ENCODE measurements around the gene HNRNPF. TPM values are rescaled to one million over a fixed set of nuclear protein-coding genes. Genes with fewer than 3 reads are reported as not detected.
A peak's percentile ranks its signal among the peaks of the same experiment; 100 is the strongest.

Gene HNRNPF
- polyA plus RNA-seq, 2 of the 4 experiments (the other 2 are of a cell fraction) = 228 to 271 TPM

DNA sequence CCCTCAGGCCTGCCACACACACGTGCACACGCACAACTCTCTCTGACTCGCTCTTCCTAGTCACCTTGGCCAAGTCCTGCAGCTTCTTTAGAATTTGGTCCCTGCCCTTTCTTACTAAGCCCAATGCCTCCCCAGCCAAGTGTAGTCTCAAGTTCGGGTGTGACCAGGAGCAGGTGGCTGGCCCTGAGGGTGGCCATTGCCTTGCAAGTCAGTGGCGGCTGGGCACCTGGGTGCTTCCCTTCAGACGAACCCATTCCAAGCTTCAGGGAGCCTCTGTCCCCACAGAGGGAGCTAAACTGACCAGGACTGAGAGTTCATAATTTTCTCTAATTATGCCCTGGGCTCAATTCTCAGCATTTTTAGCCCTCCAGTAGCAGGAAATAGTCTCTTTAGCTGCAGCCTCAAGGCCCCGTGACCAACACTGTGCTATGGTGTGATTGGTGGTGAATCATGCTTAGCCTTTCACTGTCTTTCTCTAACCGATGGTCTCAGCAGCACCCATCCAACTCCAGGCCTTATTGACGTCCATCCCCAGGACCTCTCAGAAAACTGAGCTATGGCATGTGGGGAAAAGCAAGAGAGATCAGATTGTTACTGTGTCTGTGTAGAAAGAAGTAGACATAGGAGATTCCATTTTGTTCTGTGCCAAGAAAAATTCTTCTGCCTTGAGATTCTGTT, 72.2 kb downstream of the HNRNPF start:
- ChIA-PET POLR2A (interaction anchor here (1.0 to 1.1 kb wide), 2 partner anchors 14 to 32 kb away, joined by 3 to 4 read pairs; no protein-coding TSS in a partner anchor), CTCF (interaction anchor here (0.6 to 1.7 kb wide), 5 partner anchors 12 to 92 kb away, joined by 3 to 7 read pairs (median 4); no protein-coding TSS in a partner anchor)
- peak overlapping the region; percentile 51 for H3K4me2 ChIP-seq
- H3K4me1 ChIP-seq = peaks cover 66% of the 10 kb centered on the region
- H3K9me3 ChIP-seq = no peaks in the 10 kb centered on the region
- no peak overlapping the region for H3K4me3 ChIP-seq
- FAIRE-seq (peak; percentile 80), ATAC-seq (peak; percentile 89), DNase-seq (ENCODE audit: low read depth in 1 of 2, low spot score in 1 of 2) (peak; percentile 76 to 85)
- H3K27ac ChIP-seq = peak overlapping the region; percentile 92 to 98
- TF ChIP-seq TP53 (CRISPR knock-in tag; IDR thresholded peaks at IDR 0.05) = peak; percentile 82; the same call in 1 of the 2 replicates
- peak; percentile 87 for TF ChIP-seq ZSCAN20 (CRISPR knock-in tag; IDR thresholded peaks at IDR 0.05)
- peak; percentile 82 for TF ChIP-seq HEYL (CRISPR knock-in tag; IDR thresholded peaks at IDR 0.05)
- TF ChIP-seq NPAS2 (CRISPR knock-in tag; IDR thresholded peaks at IDR 0.05; ENCODE audit: borderline replicate concordance) = 0 out of 2 replicates have a peak, but pooled peaks have one; percentile 43
- TF ChIP-seq SREBF2 (IDR thresholded peaks at IDR 0.05) = no peak
- peak; percentile 52; the same call in 1 of the 2 replicates for TF ChIP-seq RARB (CRISPR knock-in tag; IDR thresholded peaks at IDR 0.05)
- no peak for TF ChIP-seq ZFP36 (IDR thresholded peaks at IDR 0.05; ENCODE audit: borderline replicate concordance, partially characterized antibody)
- TF ChIP-seq, protein P1, sequence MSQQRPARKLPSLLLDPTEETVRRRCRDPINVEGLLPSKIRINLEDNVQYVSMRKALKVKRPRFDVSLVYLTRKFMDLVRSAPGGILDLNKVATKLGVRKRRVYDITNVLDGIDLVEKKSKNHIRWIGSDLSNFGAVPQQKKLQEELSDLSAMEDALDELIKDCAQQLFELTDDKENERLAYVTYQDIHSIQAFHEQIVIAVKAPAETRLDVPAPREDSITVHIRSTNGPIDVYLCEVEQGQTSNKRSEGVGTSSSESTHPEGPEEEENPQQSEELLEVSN (IDR thresholded peaks at IDR 0.05; ENCODE audit: borderline replicate concordance, low read depth) = 0 out of 2 replicates have a peak, but pooled peaks have one; percentile 61
- TF ChIP-seq ZNF302 (CRISPR knock-in tag; IDR thresholded peaks at IDR 0.05) = peak; percentile 99
- TF ChIP-seq, protein P2, sequence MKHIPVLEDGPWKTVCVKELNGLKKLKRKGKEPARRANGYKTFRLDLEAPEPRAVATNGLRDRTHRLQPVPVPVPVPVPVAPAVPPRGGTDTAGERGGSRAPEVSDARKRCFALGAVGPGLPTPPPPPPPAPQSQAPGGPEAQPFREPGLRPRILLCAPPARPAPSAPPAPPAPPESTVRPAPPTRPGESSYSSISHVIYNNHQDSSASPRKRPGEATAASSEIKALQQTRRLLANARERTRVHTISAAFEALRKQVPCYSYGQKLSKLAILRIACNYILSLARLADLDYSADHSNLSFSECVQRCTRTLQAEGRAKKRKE (CRISPR knock-in tag; IDR thresholded peaks at IDR 0.05; ENCODE audit: low read depth) = peak; percentile 85; the same call in 1 of the 2 replicates
- no peak for TF ChIP-seq KDM5A (IDR thresholded peaks at IDR 0.05)
- peak; percentile 96 for TF ChIP-seq HOXB5 (CRISPR knock-in tag; IDR thresholded peaks at IDR 0.05)
- TF ChIP-seq FOXS1 (CRISPR knock-in tag; IDR thresholded peaks at IDR 0.05) = peak; percentile 96; the same call in 1 of the 2 replicates
- peak; percentile 36; the same call in 1 of the 2 replicates for TF ChIP-seq FOSB (CRISPR knock-in tag; IDR thresholded peaks at IDR 0.05)
- TF ChIP-seq EHMT2 (IDR thresholded peaks at IDR 0.05; ENCODE audit: low read depth) = no peak
- TF ChIP-seq FOSL2 (IDR thresholded peaks at IDR 0.05) = no peak
- TF ChIP-seq FOSL2 (CRISPR knock-in tag; IDR thresholded peaks at IDR 0.05) = peak; percentile 68
- TF ChIP-seq NR3C1 (IDR thresholded peaks at IDR 0.05) = no peak
- peak; percentile 83; the same call in 1 of the 2 replicates for TF ChIP-seq HOXA7 (CRISPR knock-in tag; IDR thresholded peaks at IDR 0.05)
- TF ChIP-seq, protein P3, sequence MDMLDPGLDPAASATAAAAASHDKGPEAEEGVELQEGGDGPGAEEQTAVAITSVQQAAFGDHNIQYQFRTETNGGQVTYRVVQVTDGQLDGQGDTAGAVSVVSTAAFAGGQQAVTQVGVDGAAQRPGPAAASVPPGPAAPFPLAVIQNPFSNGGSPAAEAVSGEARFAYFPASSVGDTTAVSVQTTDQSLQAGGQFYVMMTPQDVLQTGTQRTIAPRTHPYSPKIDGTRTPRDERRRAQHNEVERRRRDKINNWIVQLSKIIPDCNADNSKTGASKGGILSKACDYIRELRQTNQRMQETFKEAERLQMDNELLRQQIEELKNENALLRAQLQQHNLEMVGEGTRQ (IDR thresholded peaks at IDR 0.05) = peak; percentile 55
- no peak for TF ChIP-seq JUN (IDR thresholded peaks at IDR 0.05)
- TF ChIP-seq EHF (CRISPR knock-in tag; IDR thresholded peaks at IDR 0.05) = peak; percentile 98
- no peak for TF ChIP-seq CBX8 (IDR thresholded peaks at IDR 0.05)
- TF ChIP-seq, protein P4, sequence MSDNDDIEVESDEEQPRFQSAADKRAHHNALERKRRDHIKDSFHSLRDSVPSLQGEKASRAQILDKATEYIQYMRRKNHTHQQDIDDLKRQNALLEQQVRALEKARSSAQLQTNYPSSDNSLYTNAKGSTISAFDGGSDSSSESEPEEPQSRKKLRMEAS (IDR thresholded peaks at IDR 0.05) = peak; percentile 74
- peak; percentile 98 for TF ChIP-seq HOXB13 (CRISPR knock-in tag; IDR thresholded peaks at IDR 0.05; ENCODE audit: low read depth)
- whole genome bisulfite sequencing (ENCODE audit: missing lambda C conversion rate) = 38% methylated on average over 9 of the region's 9 CpGs

DNA sequence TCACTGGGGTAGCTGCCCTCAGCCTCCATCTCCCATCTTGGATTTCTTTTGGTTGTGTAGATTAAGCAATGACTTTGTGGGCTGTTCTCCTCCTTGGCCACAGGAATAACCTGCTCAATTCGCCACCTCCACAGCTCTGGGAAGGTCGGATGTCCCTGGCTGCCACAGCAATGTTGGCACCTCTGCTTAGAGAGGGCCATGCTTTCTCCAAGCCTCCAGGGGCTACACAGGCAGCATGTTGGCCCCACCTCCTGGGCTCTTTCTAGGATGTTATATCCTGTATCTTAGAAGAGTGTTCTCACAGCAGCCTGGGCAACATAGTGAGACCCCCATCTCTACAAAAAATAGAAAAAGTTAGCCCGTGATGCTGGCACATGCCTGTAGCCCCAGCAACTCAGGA, 72.9 kb downstream of the HNRNPF start:
- DNase-seq (ENCODE audit: low read depth in 1 of 2, low spot score in 1 of 2) (no peak), ATAC-seq (no peak), FAIRE-seq (no peak)
- Histone ChIP-seq H3K4me2 (peak overlapping the region; percentile 51; the same call in 2 of the 3 replicates), H3K9me3 (no peaks in the 10 kb centered on the region), H3K4me3 (no peak overlapping the region), H3K4me1 (peaks cover 63% of the 10 kb centered on the region), H3K27ac (peak overlapping the region; percentile 92 to 98)
- TF ChIP-seq FOSL2 (IDR thresholded peaks at IDR 0.05) = no peak
- TF ChIP-seq FOSL2 (CRISPR knock-in tag; IDR thresholded peaks at IDR 0.05) = no peak
- no peak for TF ChIP-seq CBX2 (IDR thresholded peaks at IDR 0.05; ENCODE audit: borderline replicate concordance, low read depth)
- no peak for TF ChIP-seq GATA3 (IDR thresholded peaks at IDR 0.05; ENCODE audit: borderline replicate concordance)
- TF ChIP-seq RARB (CRISPR knock-in tag; IDR thresholded peaks at IDR 0.05) = no peak
- TF ChIP-seq, protein P5, sequence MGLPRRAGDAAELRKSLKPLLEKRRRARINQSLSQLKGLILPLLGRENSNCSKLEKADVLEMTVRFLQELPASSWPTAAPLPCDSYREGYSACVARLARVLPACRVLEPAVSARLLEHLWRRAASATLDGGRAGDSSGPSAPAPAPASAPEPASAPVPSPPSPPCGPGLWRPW (IDR thresholded peaks at IDR 0.05) = no peak
- no peak for TF ChIP-seq ZC3H11A (IDR thresholded peaks at IDR 0.05)
- no peak for TF ChIP-seq RNF2 (IDR thresholded peaks at IDR 0.05; ENCODE audit: borderline replicate concordance, low read depth)
- TF ChIP-seq, protein P6, sequence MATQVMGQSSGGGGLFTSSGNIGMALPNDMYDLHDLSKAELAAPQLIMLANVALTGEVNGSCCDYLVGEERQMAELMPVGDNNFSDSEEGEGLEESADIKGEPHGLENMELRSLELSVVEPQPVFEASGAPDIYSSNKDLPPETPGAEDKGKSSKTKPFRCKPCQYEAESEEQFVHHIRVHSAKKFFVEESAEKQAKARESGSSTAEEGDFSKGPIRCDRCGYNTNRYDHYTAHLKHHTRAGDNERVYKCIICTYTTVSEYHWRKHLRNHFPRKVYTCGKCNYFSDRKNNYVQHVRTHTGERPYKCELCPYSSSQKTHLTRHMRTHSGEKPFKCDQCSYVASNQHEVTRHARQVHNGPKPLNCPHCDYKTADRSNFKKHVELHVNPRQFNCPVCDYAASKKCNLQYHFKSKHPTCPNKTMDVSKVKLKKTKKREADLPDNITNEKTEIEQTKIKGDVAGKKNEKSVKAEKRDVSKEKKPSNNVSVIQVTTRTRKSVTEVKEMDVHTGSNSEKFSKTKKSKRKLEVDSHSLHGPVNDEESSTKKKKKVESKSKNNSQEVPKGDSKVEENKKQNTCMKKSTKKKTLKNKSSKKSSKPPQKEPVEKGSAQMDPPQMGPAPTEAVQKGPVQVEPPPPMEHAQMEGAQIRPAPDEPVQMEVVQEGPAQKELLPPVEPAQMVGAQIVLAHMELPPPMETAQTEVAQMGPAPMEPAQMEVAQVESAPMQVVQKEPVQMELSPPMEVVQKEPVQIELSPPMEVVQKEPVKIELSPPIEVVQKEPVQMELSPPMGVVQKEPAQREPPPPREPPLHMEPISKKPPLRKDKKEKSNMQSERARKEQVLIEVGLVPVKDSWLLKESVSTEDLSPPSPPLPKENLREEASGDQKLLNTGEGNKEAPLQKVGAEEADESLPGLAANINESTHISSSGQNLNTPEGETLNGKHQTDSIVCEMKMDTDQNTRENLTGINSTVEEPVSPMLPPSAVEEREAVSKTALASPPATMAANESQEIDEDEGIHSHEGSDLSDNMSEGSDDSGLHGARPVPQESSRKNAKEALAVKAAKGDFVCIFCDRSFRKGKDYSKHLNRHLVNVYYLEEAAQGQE (IDR thresholded peaks at IDR 0.05) = no peak
- CTCF ChIA-PET = interaction anchor here (1.5 to 1.7 kb wide), 3 partner anchors 13 to 70 kb away, joined by 4 to 7 read pairs (median 7); no protein-coding TSS in a partner anchor
- 75% methylated on average over 3 of the region's 3 CpGs for WGBS (ENCODE audit: missing lambda C conversion rate)
- POLR2A ChIA-PET = interaction anchor here (1.1 kb wide), 1 partner anchor 31 kb away, joined by 3 read pairs; no protein-coding TSS in a partner anchor

Data from A549 (cell line).